ENCODE data around the gene KSR1. TPM values are rescaled to one million over a fixed set of nuclear protein-coding genes. Genes with fewer than 3 reads are reported as not detected.

The KSR1 gene
- polyA plus RNA-seq, 1 donor from 2014 or later, result 9.2 TPM

- H3K79me2 ChIP-seq (replicated peaks; ENCODE audit: insufficient read depth, low read length), result no peaks in the 10 kb centered on the region
- H3K36me3 ChIP-seq (ENCODE audit: insufficient read depth, low read length), result no peaks in the 10 kb centered on the region
- no peak overlapping the region for H3K4me3 ChIP-seq (ENCODE audit: low read length)
- H3K9me2 ChIP-seq (ENCODE audit: insufficient read depth, low read length), result no peaks in the 10 kb centered on the region
- H3K9me3 ChIP-seq (ENCODE audit: low read length), result peaks cover 6% of the 10 kb centered on the region
- TF ChIP-seq CTCF (IDR thresholded peaks at IDR 0.05; ENCODE audit: poor library complexity, severe bottlenecking), result no peak
- TF ChIP-seq MXI1 (conservative IDR thresholded peaks at IDR 0.05; ENCODE audit: poor library complexity, severe bottlenecking), result no peak
- TF ChIP-seq EP300 (conservative IDR thresholded peaks at IDR 0.05; ENCODE audit: poor library complexity, severe bottlenecking), result no peak
- TF ChIP-seq EZH2 (IDR thresholded peaks at IDR 0.05; ENCODE audit: borderline replicate concordance, insufficient read depth, low read length, poor library complexity, severe bottlenecking), result no peak
- no peak for TF ChIP-seq TAF1 (IDR thresholded peaks at IDR 0.05; ENCODE audit: low read depth)
- TF ChIP-seq POLR2AphosphoS5 (IDR thresholded peaks at IDR 0.05), result no peak
- no peak for TF ChIP-seq RAD21 (conservative IDR thresholded peaks at IDR 0.05)
- TF ChIP-seq, protein P1, sequence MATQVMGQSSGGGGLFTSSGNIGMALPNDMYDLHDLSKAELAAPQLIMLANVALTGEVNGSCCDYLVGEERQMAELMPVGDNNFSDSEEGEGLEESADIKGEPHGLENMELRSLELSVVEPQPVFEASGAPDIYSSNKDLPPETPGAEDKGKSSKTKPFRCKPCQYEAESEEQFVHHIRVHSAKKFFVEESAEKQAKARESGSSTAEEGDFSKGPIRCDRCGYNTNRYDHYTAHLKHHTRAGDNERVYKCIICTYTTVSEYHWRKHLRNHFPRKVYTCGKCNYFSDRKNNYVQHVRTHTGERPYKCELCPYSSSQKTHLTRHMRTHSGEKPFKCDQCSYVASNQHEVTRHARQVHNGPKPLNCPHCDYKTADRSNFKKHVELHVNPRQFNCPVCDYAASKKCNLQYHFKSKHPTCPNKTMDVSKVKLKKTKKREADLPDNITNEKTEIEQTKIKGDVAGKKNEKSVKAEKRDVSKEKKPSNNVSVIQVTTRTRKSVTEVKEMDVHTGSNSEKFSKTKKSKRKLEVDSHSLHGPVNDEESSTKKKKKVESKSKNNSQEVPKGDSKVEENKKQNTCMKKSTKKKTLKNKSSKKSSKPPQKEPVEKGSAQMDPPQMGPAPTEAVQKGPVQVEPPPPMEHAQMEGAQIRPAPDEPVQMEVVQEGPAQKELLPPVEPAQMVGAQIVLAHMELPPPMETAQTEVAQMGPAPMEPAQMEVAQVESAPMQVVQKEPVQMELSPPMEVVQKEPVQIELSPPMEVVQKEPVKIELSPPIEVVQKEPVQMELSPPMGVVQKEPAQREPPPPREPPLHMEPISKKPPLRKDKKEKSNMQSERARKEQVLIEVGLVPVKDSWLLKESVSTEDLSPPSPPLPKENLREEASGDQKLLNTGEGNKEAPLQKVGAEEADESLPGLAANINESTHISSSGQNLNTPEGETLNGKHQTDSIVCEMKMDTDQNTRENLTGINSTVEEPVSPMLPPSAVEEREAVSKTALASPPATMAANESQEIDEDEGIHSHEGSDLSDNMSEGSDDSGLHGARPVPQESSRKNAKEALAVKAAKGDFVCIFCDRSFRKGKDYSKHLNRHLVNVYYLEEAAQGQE (IDR thresholded peaks at IDR 0.05; ENCODE audit: borderline replicate concordance), result no peak
- no peak for TF ChIP-seq SMC3 (conservative IDR thresholded peaks at IDR 0.05; ENCODE audit: poor library complexity)
- H4K20me1 ChIP-seq (ENCODE audit: insufficient read depth), result no peaks in the 10 kb centered on the region
- no peak overlapping the region for H3K27ac ChIP-seq (ENCODE audit: low read length)
- no peak overlapping the region for H2AFZ ChIP-seq (ENCODE audit: low read depth, low read length)
- no peaks in the 10 kb centered on the region for H3F3A ChIP-seq (ENCODE audit: insufficient read depth, low read length, poor library complexity, severe bottlenecking)
- H3K27me3 ChIP-seq (ENCODE audit: insufficient read depth, low read depth, low read length), result no peaks in the 10 kb centered on the region
- H3K4me2 ChIP-seq (ENCODE audit: low read length), result no peak overlapping the region
- no peak overlapping the region for H3K9ac ChIP-seq (ENCODE audit: low read length)
Measured at GRCh38 chr17:27498615-27499309, 42.5 kb downstream of the KSR1 start.

DNA sequence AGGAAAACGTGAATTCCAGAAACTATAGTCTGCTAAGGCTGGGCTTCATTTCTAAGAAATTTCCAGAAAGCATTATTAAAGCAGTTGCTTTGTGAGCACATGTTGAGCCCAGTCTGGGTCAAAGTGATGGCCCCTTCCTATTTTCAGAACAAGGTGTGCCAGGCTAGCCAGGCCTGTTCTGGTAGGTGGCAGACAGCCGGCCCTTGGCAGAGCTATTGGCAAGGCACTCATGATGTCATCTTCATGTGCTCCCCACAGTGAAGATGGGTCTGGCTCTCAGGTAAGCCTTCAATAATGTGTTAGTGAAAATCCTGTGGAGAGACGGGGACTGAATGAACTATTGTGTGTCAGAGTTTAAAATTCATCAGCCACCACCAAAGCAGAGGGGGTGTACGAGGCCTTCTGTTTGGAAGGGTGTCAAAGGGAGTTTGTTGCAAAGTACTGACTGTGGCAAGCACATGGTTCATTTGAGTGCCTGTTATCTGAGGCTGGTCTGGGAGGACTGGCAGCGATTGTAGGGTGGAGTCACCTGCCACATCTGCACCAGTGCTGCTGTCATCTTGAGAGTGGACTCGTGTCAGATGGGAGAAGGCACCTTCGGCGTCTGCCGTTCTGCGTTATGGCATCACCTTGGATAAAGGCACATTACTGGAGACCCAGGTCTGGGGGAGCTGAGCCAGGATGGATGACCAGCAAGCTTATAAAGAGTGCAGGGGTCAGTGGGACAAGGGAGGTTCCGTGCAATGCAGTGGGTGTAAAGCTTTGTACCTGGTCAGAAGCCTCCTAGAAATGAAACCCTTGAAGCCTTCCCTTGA lies 43.4 kb downstream of the KSR1 start:
- no peaks in the 10 kb centered on the region for H3K9me2 ChIP-seq (ENCODE audit: insufficient read depth, low read length)
- H2AFZ ChIP-seq (ENCODE audit: low read depth, low read length), result no peak overlapping the region
- H3K4me2 ChIP-seq (ENCODE audit: low read length), result no peak overlapping the region
- no peak overlapping the region for H3K9ac ChIP-seq (ENCODE audit: low read length)
- no peaks in the 10 kb centered on the region for H4K20me1 ChIP-seq (ENCODE audit: insufficient read depth)
- H3K36me3 ChIP-seq (ENCODE audit: insufficient read depth, low read length), result no peaks in the 10 kb centered on the region
- no peaks in the 10 kb centered on the region for H3K27me3 ChIP-seq (ENCODE audit: insufficient read depth, low read depth, low read length)
- no peaks in the 10 kb centered on the region for H3K79me2 ChIP-seq (replicated peaks; ENCODE audit: insufficient read depth, low read length)
- peaks cover 6% of the 10 kb centered on the region for H3K9me3 ChIP-seq (ENCODE audit: low read length)
- no peak overlapping the region for H3K4me3 ChIP-seq (ENCODE audit: low read length)
- no peak overlapping the region for H3K27ac ChIP-seq (ENCODE audit: low read length)
- H3F3A ChIP-seq (ENCODE audit: insufficient read depth, low read length, poor library complexity, severe bottlenecking), result no peaks in the 10 kb centered on the region
- no peak for TF ChIP-seq EZH2 (IDR thresholded peaks at IDR 0.05; ENCODE audit: borderline replicate concordance, insufficient read depth, low read length, poor library complexity, severe bottlenecking)
- TF ChIP-seq TAF1 (IDR thresholded peaks at IDR 0.05; ENCODE audit: low read depth), result no peak
- TF ChIP-seq RAD21 (conservative IDR thresholded peaks at IDR 0.05), result no peak
- TF ChIP-seq SMC3 (conservative IDR thresholded peaks at IDR 0.05; ENCODE audit: poor library complexity), result no peak
- TF ChIP-seq CTCF (IDR thresholded peaks at IDR 0.05; ENCODE audit: poor library complexity, severe bottlenecking), result no peak
- TF ChIP-seq, protein P1 (IDR thresholded peaks at IDR 0.05; ENCODE audit: borderline replicate concordance), result no peak
- TF ChIP-seq EP300 (conservative IDR thresholded peaks at IDR 0.05; ENCODE audit: poor library complexity, severe bottlenecking), result no peak
- TF ChIP-seq MXI1 (conservative IDR thresholded peaks at IDR 0.05; ENCODE audit: poor library complexity, severe bottlenecking), result no peak
- no peak for TF ChIP-seq POLR2AphosphoS5 (IDR thresholded peaks at IDR 0.05)
